CD4-positive, alpha-beta T cell treated with Interleukin-17A for 4 hours (primary cell): ENCODE data around the gene RXFP3.
"Not testable (repeated sequence)": the region's sequence is repeated elsewhere in the genome, so short reads cannot be mapped to it uniquely, and the experiment has no call there.

Experiments
- DNase-seq: peaks from one replicate; pipeline ENCODE4 v3.0.0-alpha.2; 2020; ENCODE audit warnings: mixed read lengths

The RXFP3 gene

DNA sequence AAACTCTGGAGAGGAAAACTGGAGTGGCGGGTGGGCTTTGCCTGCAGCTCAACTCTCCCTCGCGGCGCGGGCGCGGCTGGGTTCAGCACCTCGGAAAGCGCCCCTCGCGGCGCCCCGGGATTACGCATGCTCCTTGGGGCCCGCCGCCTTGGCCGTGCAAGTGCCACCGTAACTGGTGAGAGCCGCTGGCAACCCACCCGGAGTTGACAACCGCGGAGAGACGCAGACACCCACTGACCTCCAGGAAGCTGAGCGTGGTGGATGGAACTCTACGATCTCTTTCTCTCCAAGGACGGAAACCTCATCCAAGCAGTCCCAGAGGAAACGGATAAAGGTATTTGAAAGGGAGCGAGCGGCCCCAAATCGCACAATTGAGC, 194 bp upstream of the RXFP3 start:
- DNase-seq, result peak; percentile 16

GRCh38 chr5:33937017-33937706, 976 bp downstream of the RXFP3 start:
- no peak for DNase-seq

- no peak for DNase-seq
Measured at GRCh38 chr5:33937707-33938506, 1.7 kb downstream of the RXFP3 start.

GRCh38 chr5:33938507-33938796, 2.3 kb downstream of the RXFP3 start:
- no peak for DNase-seq

DNA sequence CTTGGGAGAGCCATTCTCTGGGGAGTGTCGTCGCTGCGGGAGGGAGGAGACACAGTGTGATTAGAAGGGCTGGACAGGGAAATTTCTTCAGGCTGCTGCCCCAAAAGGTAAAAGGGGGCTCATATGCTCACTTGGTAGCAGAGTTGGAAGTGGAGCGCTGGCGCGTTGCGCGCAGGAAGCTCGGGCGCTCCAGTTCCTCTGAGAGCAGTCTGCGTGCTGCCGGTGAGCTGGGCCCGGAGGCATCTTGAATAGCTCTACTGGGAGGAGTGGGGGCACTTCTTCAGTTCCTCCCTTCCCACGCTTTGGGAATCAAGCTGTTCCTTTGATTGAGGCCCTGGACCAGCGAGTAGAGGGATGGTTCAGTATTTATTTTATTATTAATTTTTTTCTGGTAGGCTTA, 2.7 kb downstream of the RXFP3 start:
- no peak for DNase-seq

- no peak for DNase-seq
Measured at GRCh38 chr5:33939556-33940262, 3.5 kb downstream of the RXFP3 start.

- no peak for DNase-seq
Measured at GRCh38 chr5:33941090-33941489, 4.9 kb downstream of the RXFP3 start.

- no peak for DNase-seq
Measured at GRCh38 chr5:33944543-33945132, 8.5 kb downstream of the RXFP3 start.

GRCh38 chr5:33952175-33952574, 16.0 kb downstream of the RXFP3 start:
- not testable (repeated sequence) for DNase-seq

DNA sequence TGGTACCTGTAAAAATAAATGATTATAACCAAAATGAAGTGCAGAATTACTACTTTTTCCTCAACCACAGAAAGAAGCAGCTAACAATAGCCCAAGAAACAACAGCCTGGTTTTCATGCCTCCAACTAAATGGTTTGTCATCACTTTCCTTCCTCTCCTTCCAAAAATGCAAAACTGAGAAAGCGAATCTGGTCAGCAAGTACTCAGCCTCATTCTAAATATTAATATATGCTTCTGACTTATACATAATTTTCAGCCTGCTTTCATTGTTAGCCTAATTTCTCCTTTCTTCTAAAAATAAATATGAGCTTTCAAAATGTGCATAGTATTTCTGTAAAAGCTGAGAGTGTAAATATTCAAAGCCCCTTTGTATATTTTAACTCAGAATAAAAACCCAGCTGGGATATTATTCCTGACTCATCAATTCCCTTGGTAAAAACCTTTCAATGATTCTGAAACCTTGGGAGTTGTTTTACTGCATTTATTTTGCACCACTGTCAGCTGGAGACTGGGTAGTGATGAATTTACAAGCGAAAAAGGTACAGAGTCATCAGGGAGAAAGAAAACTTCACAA, 21.5 kb downstream of the RXFP3 start:
- no peak for DNase-seq

- DNase-seq, result no peak
Measured at GRCh38 chr5:33958176-33958575, 22.0 kb downstream of the RXFP3 start.

- DNase-seq, result no peak
Measured at GRCh38 chr5:33964132-33964700, 28.0 kb downstream of the RXFP3 start.

DNA sequence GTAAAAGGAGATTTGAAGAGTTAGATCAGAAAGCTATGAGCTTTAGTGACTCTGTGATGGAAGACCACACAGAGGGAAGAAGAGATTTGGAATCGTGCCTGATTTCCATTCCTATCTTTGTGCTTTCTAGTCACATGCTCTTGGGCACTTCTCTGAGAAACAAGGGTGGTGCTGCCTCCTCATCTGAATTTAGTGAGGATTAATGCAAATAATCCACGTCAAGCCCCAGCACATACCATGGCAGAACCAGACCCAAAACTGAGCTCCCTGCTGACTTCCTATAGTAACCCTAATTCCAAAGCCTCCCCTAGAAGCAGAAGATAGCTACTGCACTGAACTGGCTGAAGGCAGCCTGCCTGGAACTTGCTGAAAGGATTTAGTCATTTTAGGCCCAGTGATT, 30.6 kb downstream of the RXFP3 start:
- DNase-seq, result no peak

- no peak for DNase-seq
Measured at GRCh38 chr5:33968211-33969005, 32.2 kb downstream of the RXFP3 start.

- DNase-seq, result no peak
Measured at GRCh38 chr5:33969572-33970452, 33.6 kb downstream of the RXFP3 start.

GRCh38 chr5:33973271-33973670, 37.1 kb downstream of the RXFP3 start:
- DNase-seq, result no peak

GRCh38 chr5:33975852-33976251, 39.7 kb downstream of the RXFP3 start:
- DNase-seq, result no peak

DNA sequence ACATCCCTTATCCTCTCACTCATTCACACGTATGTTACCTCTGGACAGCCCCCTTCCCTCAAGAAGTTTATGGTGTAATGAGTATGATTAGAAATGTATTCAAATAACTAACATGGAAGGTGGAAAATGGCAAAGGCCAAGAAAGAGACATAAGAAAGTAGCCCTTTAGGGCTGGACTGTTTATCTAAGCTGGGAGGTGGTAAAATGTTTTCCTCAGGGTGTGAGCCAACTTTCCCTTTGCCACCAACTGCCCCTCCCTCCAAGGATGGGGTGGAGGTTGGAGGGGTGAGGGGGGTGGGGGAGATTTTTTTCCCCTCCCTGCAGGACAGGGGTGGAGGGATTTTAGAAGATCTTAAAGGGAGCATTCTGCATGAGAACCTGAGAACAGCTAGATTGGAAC, 40.1 kb downstream of the RXFP3 start:
- no peak for DNase-seq

DNA sequence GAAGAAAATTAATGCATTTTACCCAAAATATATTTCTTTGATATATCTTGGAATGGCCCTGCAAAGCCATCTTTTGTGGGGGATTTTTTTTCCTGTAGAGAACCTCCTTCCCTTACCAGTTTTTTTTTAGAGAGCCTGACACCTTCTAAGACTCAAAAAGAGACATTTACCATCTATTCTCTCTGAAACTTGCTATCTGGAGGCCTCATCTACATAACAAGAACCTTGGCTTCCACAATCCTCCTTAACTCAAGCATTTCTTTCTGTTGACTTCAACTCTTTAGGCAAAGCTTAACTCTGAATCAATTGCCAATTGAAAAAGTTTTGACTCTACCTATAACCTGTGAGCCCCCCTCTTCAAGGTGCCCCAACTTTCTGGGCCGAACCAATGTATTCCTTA, 42.1 kb downstream of the RXFP3 start:
- DNase-seq, result no peak

- no peak for DNase-seq
Measured at GRCh38 chr5:33980030-33980429, 43.8 kb downstream of the RXFP3 start.
